Stimulated activated CD8-positive, alpha-beta memory T cell treated with anti-CD3 and anti-CD28 coated beads, Interleukin-7, amount 100 ng/mL, for 1 hour (primary cell): ENCODE results near the gene TCERG1L.

Experiments used
- DNase-seq, 2 donors: peaks; one replicate each; pipeline ENCODE4 v3.0.0-alpha.2; 2020; ENCODE audit warnings: low read depth in 2 of 2

The TCERG1L gene

GRCh38 chr10:131314799-131315198 lies 3.3 kb upstream of the TCERG1L start:
- no peak for DNase-seq

- no peak for DNase-seq
Observed at GRCh38 chr10:131314148-131314547, 2.6 kb upstream of the TCERG1L start.

GRCh38 chr10:131313377-131313776 lies 1.9 kb upstream of the TCERG1L start:
- no peak for DNase-seq

GRCh38 chr10:131312478-131312836 lies 936 bp upstream of the TCERG1L start:
- no peak for DNase-seq

GRCh38 chr10:131311402-131311660 lies 190 bp downstream of the TCERG1L start:
- no peak for DNase-seq

- DNase-seq, result no peak
Observed at GRCh38 chr10:131310551-131311401, 745 bp downstream of the TCERG1L start.

- no peak for DNase-seq
Observed at GRCh38 chr10:131310142-131310541, 1.4 kb downstream of the TCERG1L start.

GRCh38 chr10:131300508-131300907 lies 11.0 kb downstream of the TCERG1L start:
- DNase-seq, result no peak

GRCh38 chr10:131290781-131291180 lies 20.7 kb downstream of the TCERG1L start:
- no peak for DNase-seq

- DNase-seq, result no peak
Observed at GRCh38 chr10:131288648-131289047, 22.9 kb downstream of the TCERG1L start.

GRCh38 chr10:131282961-131283360 lies 28.6 kb downstream of the TCERG1L start:
- no peak for DNase-seq

GRCh38 chr10:131280101-131280500 lies 31.4 kb downstream of the TCERG1L start:
- DNase-seq, result no peak

- no peak for DNase-seq
Observed at GRCh38 chr10:131279516-131279915, 32.0 kb downstream of the TCERG1L start.

GRCh38 chr10:131277969-131278368 lies 33.6 kb downstream of the TCERG1L start:
- no peak for DNase-seq

- DNase-seq, result no peak
Observed at GRCh38 chr10:131277278-131277677, 34.2 kb downstream of the TCERG1L start.

GRCh38 chr10:131275691-131276090 lies 35.8 kb downstream of the TCERG1L start:
- no peak for DNase-seq

GRCh38 chr10:131274883-131275282 lies 36.6 kb downstream of the TCERG1L start:
- no peak for DNase-seq

GRCh38 chr10:131274133-131274880 lies 37.2 kb downstream of the TCERG1L start:
- DNase-seq, result no peak

- DNase-seq, result no peak
Observed at GRCh38 chr10:131273476-131273875, 38.0 kb downstream of the TCERG1L start.

- no peak for DNase-seq
Observed at GRCh38 chr10:131272897-131273451, 38.5 kb downstream of the TCERG1L start.

- DNase-seq, result no peak
Observed at GRCh38 chr10:131271966-131272365, 39.6 kb downstream of the TCERG1L start.

GRCh38 chr10:131271195-131271880 lies 40.2 kb downstream of the TCERG1L start:
- DNase-seq, result no peak
